Body of pancreas (tissue), 4 donors: ENCODE results near the gene PRELP. TPM values are rescaled to one million over a fixed set of nuclear protein-coding genes. Genes with fewer than 3 reads are reported as not detected.
"Not testable (repeated sequence)": the region's sequence is repeated elsewhere in the genome, so short reads cannot be mapped to it uniquely, and the experiment has no call there.

Experiments
- ATAC-seq: fragments of 150-250 bp; one replicate; pipeline ENCODE4 v1.9.1; 2016
- DNase-seq, 4 donors: peaks; one replicate each; pipeline ENCODE4 v3.0.0-alpha.2; 2019
- H3K27ac ChIP-seq, 4 donors: fragments of 200-600 bp; sonication (generic); 1 replicate in 3 of 4; 2 replicates in 1 of 4; pipeline versions ENCODE4 v1.5.1 to v1.6.1; 2016 to 2019; ENCODE audit warnings: mild to moderate bottlenecking in 1 of 4, mixed read lengths in 1 of 4, moderate library complexity in 1 of 4
- H3K27me3 ChIP-seq, 2 donors: fragments of 200-600 bp; sonication (generic); one replicate each; pipeline ENCODE4 v1.6.0; 2016; ENCODE audit warnings: mild to moderate bottlenecking in 1 of 2
- H3K36me3 ChIP-seq, 2 donors: fragments of 200-600 bp; sonication (generic); replicated peaks in 1 of 2; 2 replicates each; pipeline ENCODE4 v1.5.1; 2016; ENCODE audit warnings: low read depth in 2 of 2; ENCODE audit not compliant: insufficient read depth in 1 of 2
- H3K4me1 ChIP-seq: fragments of 200-600 bp; sonication (generic); one replicate; pipeline ENCODE4 v1.6.0; 2016
- H3K4me3 ChIP-seq, 2 donors: fragments of 200-600 bp; sonication (generic); 1 replicate in 1 of 2; 2 replicates in 1 of 2; pipeline ENCODE4 v1.5.1; 2016 to 2019
- H3K9me3 ChIP-seq, 3 donors: fragments of 200-600 bp; sonication (generic); 1 replicate in 2 of 3; 2 replicates in 1 of 3; pipeline ENCODE4 v1.5.1; 2016
- CTCF ChIP-seq, 7 experiments: fragments of 450-650 bp in 4 of 7; fragments of 200-600 bp in 3 of 7; sonication (generic) in 3 of 7; IDR thresholded peaks; one replicate each; pipeline ENCODE4 v1.5.1; 2016 to 2019; ENCODE audit warnings: antibody characterized with exemption in 7 of 7
- POLR2A ChIP-seq, 3 donors: fragments of 450-650 bp; IDR thresholded peaks; one replicate each; pipeline ENCODE4 v1.6.1; 2016; ENCODE audit warnings: antibody characterized with exemption in 3 of 3, mild to moderate bottlenecking in 2 of 3
- WGBS, 2 donors: methylation state at CpG; one replicate each; pipeline ENCODE4 v1.1.5; 2017; 5-methylcytosine and 5-hydroxymethylcytosine counted together
- intact Hi-C: fragments of 100-400 bp; cut with DNase I; formaldehyde crosslinking; loops from one replicate; pipeline ENCODE4 v1.15.1; 2023
- total RNA-seq, 2 donors: library from RNA; depleted of rRNA; stranded (reverse); fragments of >200 nt; gene quantifications; one replicate each; pipeline ENCODE4 v1.1.0, GENCODE V29; 2016

Gene PRELP
- total RNA-seq, 2 donors from 2014 or later = 14.8 to 28.0 TPM

- H3K4me3 ChIP-seq = no peak overlapping the region
- no peak overlapping the region for H3K27ac ChIP-seq
- TF ChIP-seq CTCF (IDR thresholded peaks at IDR 0.05) (no peak), POLR2A (IDR thresholded peaks at IDR 0.05) (no peak)
- no peaks in the 10 kb centered on the region for H3K27me3 ChIP-seq
- peaks cover 0 to 5% (median 0%) of the 10 kb centered on the region in 3 donors for H3K9me3 ChIP-seq
- H3K36me3 ChIP-seq = no peaks in the 10 kb centered on the region
- no peak for DNase-seq
- intact Hi-C loops = no loop called here
- no peak for ATAC-seq
- no peaks in the 10 kb centered on the region for H3K4me1 ChIP-seq
- 64 to 69% methylated on average over 2 of the region's 2 CpGs for WGBS, 2 donors
Measured at GRCh38 chr1:203447151-203447550, 28.5 kb upstream of the PRELP start.

GRCh38 chr1:203447598-203447997 is 28.0 kb upstream of the PRELP start:
- H3K9me3 ChIP-seq, intact Hi-C loops, ATAC-seq, DNase-seq, H3K27ac ChIP-seq, H3K36me3 ChIP-seq, H3K4me1 ChIP-seq, H3K27me3 ChIP-seq, H3K4me3 ChIP-seq: not testable (repeated sequence)
- 100% methylated on average over 1 of the region's 1 CpG for WGBS, 2 donors

- Histone ChIP-seq H3K4me3 (no peak overlapping the region), H3K36me3 (no peaks in the 10 kb centered on the region), H3K27me3 (no peaks in the 10 kb centered on the region), H3K4me1 (no peaks in the 10 kb centered on the region), H3K9me3 (peaks cover 0 to 5% (median 0%) of the 10 kb centered on the region in 3 donors), H3K27ac (no peak overlapping the region)
- DNase-seq (peak in 2 of 4 donors; percentile 10 to 17), ATAC-seq (peak; percentile 40)
- 73 to 76% methylated on average over 9 of the region's 9 CpGs for WGBS, 2 donors
- intact Hi-C loops = no loop called here
- TF ChIP-seq CTCF (IDR thresholded peaks at IDR 0.05) = no peak
- no peak for TF ChIP-seq POLR2A (IDR thresholded peaks at IDR 0.05)
Measured at GRCh38 chr1:203448521-203449061, 27.0 kb upstream of the PRELP start.

- H3K27ac ChIP-seq = no peak overlapping the region
- ATAC-seq = no peak
- intact Hi-C loops = no loop called here
- TF ChIP-seq POLR2A (IDR thresholded peaks at IDR 0.05) (no peak), CTCF (IDR thresholded peaks at IDR 0.05) (no peak)
- peaks cover 0 to 5% (median 0%) of the 10 kb centered on the region in 3 donors for H3K9me3 ChIP-seq
- no peaks in the 10 kb centered on the region for H3K27me3 ChIP-seq
- no peaks in the 10 kb centered on the region for H3K4me1 ChIP-seq
- 28 to 81% methylated on average over 1 of the region's 1 CpG for WGBS, 2 donors
- H3K4me3 ChIP-seq = no peak overlapping the region
- DNase-seq = no peak
- no peaks in the 10 kb centered on the region for H3K36me3 ChIP-seq
Measured at GRCh38 chr1:203450001-203450400, 25.6 kb upstream of the PRELP start.

- no peaks in the 10 kb centered on the region for H3K36me3 ChIP-seq
- no peak for DNase-seq
- intact Hi-C loops = no loop called here
- 37 to 46% methylated on average over 15 to 17 of the region's 17 CpGs for WGBS, 2 donors
- no peak overlapping the region for H3K4me3 ChIP-seq
- H3K9me3 ChIP-seq = no peaks in the 10 kb centered on the region
- ATAC-seq = no peak
- TF ChIP-seq POLR2A (IDR thresholded peaks at IDR 0.05) (no peak), CTCF (IDR thresholded peaks at IDR 0.05) (no peak)
- no peaks in the 10 kb centered on the region for H3K27me3 ChIP-seq
- no peak overlapping the region for H3K27ac ChIP-seq
- H3K4me1 ChIP-seq = no peaks in the 10 kb centered on the region
Measured at GRCh38 chr1:203450479-203451149, 25.0 kb upstream of the PRELP start.
